SK-N-SH treated with all-trans-retinoic acid at 6 μM for 48 hours (cell line): ENCODE data around the gene NEGR1.

Source experiments
- ATAC-seq: fragments of 200-7000 bp; cut with Tn5 transposase; 3 replicates; pipeline ENCODE4 v1.9.1; 2020; ENCODE audit warnings: mild to moderate bottlenecking, moderate library complexity
- ARNTL ChIP-seq: fragments of 450-650 bp; formaldehyde crosslinking; IDR thresholded peaks from 2 replicates; pipeline ENCODE4 v1.5.0; 2020; ENCODE audit warnings: low read depth, mild to moderate bottlenecking, moderate library complexity, borderline replicate concordance
- BACH2 ChIP-seq: fragments of 250-450 bp; sonication (Bioruptor Pico); IDR thresholded peaks from 2 replicates; pipeline ENCODE4 v1.9.0; 2021; ENCODE audit warnings: mild to moderate bottlenecking, borderline replicate concordance
- CREB5 ChIP-seq: fragments of 250-450 bp; sonication (Bioruptor Pico); IDR thresholded peaks from 2 replicates; pipeline ENCODE4 v1.5.1; 2020; ENCODE audit warnings: low read depth, mild to moderate bottlenecking, moderate library complexity
- CSDC2 ChIP-seq: fragments of 250-450 bp; sonication (Bioruptor Pico); IDR thresholded peaks from 2 replicates; pipeline ENCODE4 v1.5.0; 2020; ENCODE audit warnings: mild to moderate bottlenecking, moderate library complexity
- CSRNP3 ChIP-seq: fragments of 250-450 bp; sonication (Bioruptor Pico); IDR thresholded peaks from 2 replicates; pipeline ENCODE4 v1.5.1; 2021; ENCODE audit warnings: mild to moderate bottlenecking, moderate library complexity
- ESRRG ChIP-seq: fragments of 250-450 bp; sonication (Bioruptor Pico); IDR thresholded peaks from 2 replicates; pipeline ENCODE4 v1.6.1; 2021; ENCODE audit warnings: mild to moderate bottlenecking
- GLIS3 ChIP-seq: fragments of 250-450 bp; sonication (Bioruptor Pico); IDR thresholded peaks from 2 replicates; pipeline ENCODE4 v1.5.0; 2020; ENCODE audit warnings: mild to moderate bottlenecking, moderate library complexity
- ISL1 ChIP-seq: fragments of 250-450 bp; sonication (Bioruptor Pico); IDR thresholded peaks from 2 replicates; pipeline ENCODE4 v2.1.2; 2022; ENCODE audit warnings: mild to moderate bottlenecking, moderate library complexity
- OSR1 ChIP-seq: fragments of 250-450 bp; sonication (Bioruptor Pico); IDR thresholded peaks from 2 replicates; pipeline ENCODE4 v1.8.0; 2022; ENCODE audit warnings: moderate library complexity, mild to moderate bottlenecking, inconsistent platforms
- PATZ1 ChIP-seq: fragments of 250-450 bp; sonication (Bioruptor Pico); IDR thresholded peaks from 2 replicates; pipeline ENCODE4 v1.8.0; 2020; ENCODE audit warnings: mild to moderate bottlenecking, moderate library complexity, borderline replicate concordance
- POU6F1 ChIP-seq: fragments of 250-450 bp; sonication (Bioruptor Pico); IDR thresholded peaks from 2 replicates; pipeline ENCODE4 v1.8.0; 2021; ENCODE audit warnings: low read depth, mild to moderate bottlenecking, moderate library complexity, borderline replicate concordance
- RARB ChIP-seq: fragments of 250-450 bp; sonication (Bioruptor Pico); IDR thresholded peaks from 2 replicates; pipeline ENCODE4 v1.8.0; 2021; ENCODE audit warnings: mild to moderate bottlenecking, moderate library complexity
- SNAI2 ChIP-seq: fragments of 250-450 bp; sonication (Bioruptor Pico); IDR thresholded peaks from 2 replicates; pipeline ENCODE4 v1.5.0; 2020; ENCODE audit warnings: mild to moderate bottlenecking, moderate library complexity
- TCF4 ChIP-seq: fragments of 250-450 bp; sonication (Bioruptor Pico); IDR thresholded peaks from 2 replicates; pipeline ENCODE4 v1.8.0; 2021; ENCODE audit warnings: mild to moderate bottlenecking, moderate library complexity, borderline replicate concordance
- TOX ChIP-seq: fragments of 250-450 bp; sonication (Bioruptor Pico); IDR thresholded peaks from 2 replicates; pipeline ENCODE4 v1.8.0; 2021; ENCODE audit warnings: mild to moderate bottlenecking, moderate library complexity, borderline replicate concordance
- TSHZ2 ChIP-seq: fragments of 250-450 bp; sonication (Bioruptor Pico); IDR thresholded peaks from 2 replicates; pipeline ENCODE4 v1.5.0; 2020; ENCODE audit warnings: mild to moderate bottlenecking, moderate library complexity
- ZC3H10 ChIP-seq: fragments of 250-450 bp; sonication (Bioruptor Pico); IDR thresholded peaks from 2 replicates; pipeline ENCODE4 v1.5.1; 2021; ENCODE audit warnings: mild to moderate bottlenecking, moderate library complexity
- ZFP3 ChIP-seq: fragments of 250-450 bp; sonication (Bioruptor Pico); IDR thresholded peaks from 2 replicates; pipeline ENCODE4 v1.5.0; 2020; ENCODE audit warnings: mild to moderate bottlenecking, moderate library complexity
- ZFP30 ChIP-seq: fragments of 450-650 bp; formaldehyde crosslinking; IDR thresholded peaks from 2 replicates; pipeline ENCODE4 v1.5.0; 2022; ENCODE audit warnings: mild to moderate bottlenecking, moderate library complexity
- ZNF565 ChIP-seq: fragments of 450-650 bp; formaldehyde crosslinking; conservative IDR thresholded peaks from 2 replicates; pipeline ENCODE4 v1.5.0; 2020; ENCODE audit warnings: low read depth, mild to moderate bottlenecking, moderate library complexity
- ZNF70 ChIP-seq: fragments of 450-650 bp; formaldehyde crosslinking; IDR thresholded peaks from 2 replicates; pipeline ENCODE4 v1.5.0; 2020; ENCODE audit warnings: mild to moderate bottlenecking, moderate library complexity
- ZNF8 ChIP-seq: fragments of 450-650 bp; formaldehyde crosslinking; IDR thresholded peaks from 2 replicates; pipeline ENCODE4 v1.5.0; 2020; ENCODE audit warnings: mild to moderate bottlenecking, moderate library complexity

Gene NEGR1

GRCh38 chr1:71390518-71390917, 891.8 kb downstream of the NEGR1 start:
- TF ChIP-seq ZFP30 (CRISPR knock-in tag) (no peak), ZFP3 (CRISPR knock-in tag) (no peak), OSR1 (CRISPR knock-in tag) (no peak), CREB5 (CRISPR knock-in tag) (no peak), ARNTL (CRISPR knock-in tag) (no peak), CSRNP3 (CRISPR knock-in tag) (no peak)
- ATAC-seq: no peak

- TF ChIP-seq CSRNP3 (CRISPR knock-in tag) (no peak), TOX (CRISPR knock-in tag) (no peak), ZC3H10 (CRISPR knock-in tag) (no peak), ZNF70 (CRISPR knock-in tag) (no peak), TSHZ2 (CRISPR knock-in tag) (no peak), ISL1 (CRISPR knock-in tag) (no peak), ZFP30 (CRISPR knock-in tag) (no peak), ZNF565 (CRISPR knock-in tag) (no peak), TCF4 (CRISPR knock-in tag) (no peak), CSDC2 (CRISPR knock-in tag) (no peak), OSR1 (CRISPR knock-in tag) (no peak), RARB (CRISPR knock-in tag) (no peak)
- ATAC-seq: no peak
Measured at GRCh38 chr1:71377886-71378285, 904.5 kb downstream of the NEGR1 start.

GRCh38 chr1:71372496-71372895, 909.8 kb downstream of the NEGR1 start:
- ATAC-seq: no peak
- TF ChIP-seq ARNTL (CRISPR knock-in tag) (no peak), ZNF565 (CRISPR knock-in tag) (no peak), ZFP3 (CRISPR knock-in tag) (no peak), POU6F1 (CRISPR knock-in tag) (no peak), SNAI2 (no peak), PATZ1 (CRISPR knock-in tag) (no peak), ZFP30 (CRISPR knock-in tag) (no peak), TSHZ2 (CRISPR knock-in tag) (no peak), ISL1 (CRISPR knock-in tag) (no peak), TOX (CRISPR knock-in tag) (no peak), CSDC2 (CRISPR knock-in tag) (no peak), ZNF8 (CRISPR knock-in tag) (no peak), CSRNP3 (CRISPR knock-in tag) (no peak), ESRRG (CRISPR knock-in tag) (no peak), BACH2 (CRISPR knock-in tag) (no peak), GLIS3 (CRISPR knock-in tag) (no peak), TCF4 (CRISPR knock-in tag) (no peak)
